ENCODE results near the gene MYH6. TPM values are rescaled to one million over a fixed set of nuclear protein-coding genes. Genes with fewer than 3 reads are reported as not detected.

MYH6 gene
- total and polyA plus RNA-seq, 2 of the 13 experiments (the other 11 are each of a cell fraction or from before 2014, with no cell fraction given): 0.01 TPM; not detected in 1

DNA sequence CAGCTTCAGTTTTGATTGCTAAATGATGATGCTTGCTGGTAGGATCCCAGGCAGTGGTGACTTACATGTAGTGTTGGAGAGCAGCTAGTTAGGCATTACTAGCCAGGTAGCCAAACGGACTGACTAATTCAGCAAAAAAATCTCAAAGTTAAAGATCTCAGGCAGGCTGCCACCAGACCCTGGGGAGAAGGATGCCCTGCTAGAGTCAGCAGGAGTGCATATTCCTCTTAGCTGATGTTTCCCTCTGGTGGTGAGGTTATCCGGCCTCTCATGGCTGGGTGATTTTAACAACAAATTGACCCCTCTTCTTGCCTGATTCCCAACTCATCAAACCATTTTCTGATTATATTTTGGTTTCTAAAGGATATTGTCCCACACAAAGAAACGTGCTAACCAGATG, 45.9 kb downstream of the MYH6 start:
- ChIA-PET POLR2A (interaction anchor here (1.1 kb wide), 1 partner anchor 55 kb away, joined by 3 read pairs; the partner anchor contains the start of gene BCL2L2), CTCF (ENCODE audit: low intra/inter-chr PET ratio, low total read pairs) (interaction anchor here (1.9 kb wide), 1 partner anchor 34 kb away, joined by 8 read pairs; no protein-coding TSS in a partner anchor)
- Histone ChIP-seq H3K4me1 (ENCODE audit: insufficient read depth, low read length) (peaks cover 30% of the 10 kb centered on the region), H3K36me3 (replicated peaks in 1 of 2; ENCODE audit: control insufficient read depth in 1 of 2, insufficient read depth in 2 of 2, low read length in 2 of 2) (no peaks in the 10 kb centered on the region), H3K4me3 (replicated peaks in 1 of 3; ENCODE audit: insufficient read depth in 1 of 3, low read depth in 2 of 3, low read length in 3 of 3) (no peak overlapping the region), H3K79me2 (ENCODE audit: insufficient read depth, low read length) (no peaks in the 10 kb centered on the region), H3K9me3 (ENCODE audit: low read length) (no peaks in the 10 kb centered on the region), H2AFZ (ENCODE audit: low read length) (no peak overlapping the region), H3K4me2 (ENCODE audit: low read depth, low read length) (no peak overlapping the region), H3K9ac (ENCODE audit: insufficient read depth, low read depth, low read length) (no peak overlapping the region), H3K27ac (ENCODE audit: extremely low read length, insufficient read depth, low read length) (no peak overlapping the region), H4K20me1 (ENCODE audit: insufficient read depth, low read length) (no peaks in the 10 kb centered on the region), H3K27me3 (ENCODE audit: control insufficient read depth in 1 of 2, insufficient read depth in 2 of 2, low read length in 2 of 2) (peaks cover 52 to 91% of the 10 kb centered on the region in 2 experiments)
- in situ Hi-C loops (cut with HindIII; ENCODE audit: extremely low pct_ligation_motif_present, low pct_unique_long_range_greater_than_20kb) (no loop called here), intact Hi-C loops (cut with micrococcal nuclease; ENCODE audit: unreplicated experiment) (no loop called here)
- BruUV-seq (replicated peaks): no TSS peak
- WGBS (ENCODE audit: low lambda C conversion rate): 3% methylated on average over 3 of the region's 3 CpGs
- DNase-seq (ENCODE audit: low spot score) (peak; percentile 36), ATAC-seq (no peak), FAIRE-seq (peak; percentile 18)
- TF ChIP-seq STAT5B (CRISPR knock-in tag; IDR thresholded peaks at IDR 0.05) (no peak), STAG1 (CRISPR knock-in tag; IDR thresholded peaks at IDR 0.05) (peak; percentile 53)
- TF ChIP-seq, protein P1, sequence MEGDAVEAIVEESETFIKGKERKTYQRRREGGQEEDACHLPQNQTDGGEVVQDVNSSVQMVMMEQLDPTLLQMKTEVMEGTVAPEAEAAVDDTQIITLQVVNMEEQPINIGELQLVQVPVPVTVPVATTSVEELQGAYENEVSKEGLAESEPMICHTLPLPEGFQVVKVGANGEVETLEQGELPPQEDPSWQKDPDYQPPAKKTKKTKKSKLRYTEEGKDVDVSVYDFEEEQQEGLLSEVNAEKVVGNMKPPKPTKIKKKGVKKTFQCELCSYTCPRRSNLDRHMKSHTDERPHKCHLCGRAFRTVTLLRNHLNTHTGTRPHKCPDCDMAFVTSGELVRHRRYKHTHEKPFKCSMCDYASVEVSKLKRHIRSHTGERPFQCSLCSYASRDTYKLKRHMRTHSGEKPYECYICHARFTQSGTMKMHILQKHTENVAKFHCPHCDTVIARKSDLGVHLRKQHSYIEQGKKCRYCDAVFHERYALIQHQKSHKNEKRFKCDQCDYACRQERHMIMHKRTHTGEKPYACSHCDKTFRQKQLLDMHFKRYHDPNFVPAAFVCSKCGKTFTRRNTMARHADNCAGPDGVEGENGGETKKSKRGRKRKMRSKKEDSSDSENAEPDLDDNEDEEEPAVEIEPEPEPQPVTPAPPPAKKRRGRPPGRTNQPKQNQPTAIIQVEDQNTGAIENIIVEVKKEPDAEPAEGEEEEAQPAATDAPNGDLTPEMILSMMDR (CRISPR knock-in tag; IDR thresholded peaks at IDR 0.05): peak; percentile 44; the same call in 1 of the 2 replicates

DNA sequence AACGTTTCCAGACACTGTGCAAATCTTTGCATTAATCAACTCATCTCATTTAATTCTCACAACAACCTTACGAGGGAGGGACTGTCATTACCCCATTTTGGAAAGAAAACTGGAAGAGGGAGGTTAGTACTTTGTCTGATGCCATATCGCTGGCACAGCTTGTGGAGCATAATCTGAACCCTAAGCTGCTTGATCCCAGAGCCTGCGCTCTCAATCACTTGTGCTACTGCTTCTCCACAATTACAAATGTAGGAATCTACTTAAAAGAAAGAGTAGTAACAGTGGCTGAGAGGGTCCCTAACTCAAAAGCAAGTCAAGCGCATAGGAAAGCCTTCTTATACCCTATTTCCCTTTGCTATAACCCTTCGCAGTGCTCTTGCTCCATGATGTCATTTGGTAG, 46.3 kb downstream of the MYH6 start:
- DNase-seq (ENCODE audit: low spot score) (no peak), ATAC-seq (no peak), FAIRE-seq (no peak)
- CTCF ChIA-PET (ENCODE audit: low intra/inter-chr PET ratio, low total read pairs): interaction anchor here (1.9 kb wide), 1 partner anchor 34 kb away, joined by 8 read pairs; no protein-coding TSS in a partner anchor
- no peak for TF ChIP-seq SALL2 (CRISPR knock-in tag; IDR thresholded peaks at IDR 0.05)
- no peak for TF ChIP-seq ZFYVE20 (CRISPR knock-in tag; IDR thresholded peaks at IDR 0.05; ENCODE audit: borderline replicate concordance, low read depth)
- no peak overlapping the region for H3K9ac ChIP-seq (ENCODE audit: insufficient read depth, low read depth, low read length)
- WGBS (ENCODE audit: low lambda C conversion rate): 50% methylated on average over 6 of the region's 6 CpGs
- no TSS peak for BruUV-seq (replicated peaks)
- no peaks in the 10 kb centered on the region for H4K20me1 ChIP-seq (ENCODE audit: insufficient read depth, low read length)
- H3K36me3 ChIP-seq (replicated peaks in 1 of 2; ENCODE audit: control insufficient read depth in 1 of 2, insufficient read depth in 2 of 2, low read length in 2 of 2): no peaks in the 10 kb centered on the region
- H3K27ac ChIP-seq (ENCODE audit: extremely low read length, insufficient read depth, low read length): no peak overlapping the region
- in situ Hi-C loops (cut with HindIII; ENCODE audit: extremely low pct_ligation_motif_present, low pct_unique_long_range_greater_than_20kb): no loop called here
- no peak overlapping the region for H2AFZ ChIP-seq (ENCODE audit: low read length)
- no peaks in the 10 kb centered on the region for H3K9me3 ChIP-seq (ENCODE audit: low read length)
- no peaks in the 10 kb centered on the region for H3K79me2 ChIP-seq (ENCODE audit: insufficient read depth, low read length)
- no peak overlapping the region for H3K4me2 ChIP-seq (ENCODE audit: low read depth, low read length)
- no peak overlapping the region for H3K4me3 ChIP-seq (replicated peaks in 1 of 3; ENCODE audit: insufficient read depth in 1 of 3, low read depth in 2 of 3, low read length in 3 of 3)
- peaks cover 30% of the 10 kb centered on the region for H3K4me1 ChIP-seq (ENCODE audit: insufficient read depth, low read length)
- POLR2A ChIA-PET: interaction anchor here (1.1 kb wide), 1 partner anchor 55 kb away, joined by 3 read pairs; the partner anchor contains the start of gene BCL2L2
- peaks cover 53 to 91% of the 10 kb centered on the region in 2 experiments for H3K27me3 ChIP-seq (ENCODE audit: control insufficient read depth in 1 of 2, insufficient read depth in 2 of 2, low read length in 2 of 2)
- intact Hi-C loops (cut with micrococcal nuclease; ENCODE audit: unreplicated experiment): loop anchor here (2.0 kb wide), 1 partner anchor 33 kb away; no protein-coding TSS in a partner anchor
